DND-41 (cell line): ENCODE measurements around the gene CACNA2D4.

Source experiments
- ATAC-seq: fragments of 200-7000 bp; cut with Tn5 transposase; 3 replicates; pipeline ENCODE4 v1.9.1; 2021; ENCODE audit warnings: low read depth; ENCODE audit not compliant: insufficient read depth
- DNase-seq: peaks from one replicate; pipeline ENCODE4 v3.0.0-alpha.2; 2020
- H2AFZ ChIP-seq: 2 replicates; pipeline ENCODE4 v1.6.0; 2012; ENCODE audit warnings: low read depth, low read length
- H3K27ac ChIP-seq: 2 replicates; pipeline ENCODE4 v1.5.1; 2012; ENCODE audit warnings: low read length, inconsistent platforms
- H3K27me3 ChIP-seq: fragments of 200-600 bp; sonication (generic); 2 replicates; pipeline ENCODE4 v1.6.0; 2012; ENCODE audit warnings: low read length, mild to moderate bottlenecking, inconsistent platforms; ENCODE audit not compliant: insufficient read depth, poor library complexity
- H3K36me3 ChIP-seq: 2 replicates; pipeline ENCODE4 v1.5.1; 2012; ENCODE audit warnings: low read length, inconsistent platforms; ENCODE audit not compliant: insufficient read depth
- H3K4me1 ChIP-seq: 2 replicates; pipeline ENCODE4 v1.5.1; 2012; ENCODE audit warnings: mild to moderate bottlenecking, low read length; ENCODE audit not compliant: insufficient read depth
- H3K4me2 ChIP-seq: 2 replicates; pipeline ENCODE4 v1.6.0; 2012; ENCODE audit warnings: mild to moderate bottlenecking, moderate library complexity, low read length, inconsistent platforms; ENCODE audit not compliant: insufficient read depth
- H3K4me3 ChIP-seq, 2 experiments: fragments of 200-600 bp in 1 of 2; shearing (Covaris generic) in 1 of 2; 2 replicates each; pipeline ENCODE4 v1.5.1; 2012 to 2016; ENCODE audit warnings: inconsistent platforms in 2 of 2, low read length in 2 of 2, mild to moderate bottlenecking in 2 of 2, low read depth in 1 of 2, moderate library complexity in 1 of 2
- H3K79me2 ChIP-seq: 2 replicates; pipeline ENCODE4 v1.6.0; 2012; ENCODE audit warnings: low read length, inconsistent platforms; ENCODE audit not compliant: insufficient read depth
- H3K9ac ChIP-seq: 2 replicates; pipeline ENCODE4 v1.6.0; 2012; ENCODE audit warnings: low read depth, mild to moderate bottlenecking, inconsistent platforms, low read length, moderate library complexity
- H3K9me3 ChIP-seq: 2 replicates; pipeline ENCODE4 v1.5.1; 2012; ENCODE audit warnings: low read length, moderate library complexity, mild to moderate bottlenecking, inconsistent platforms; ENCODE audit not compliant: insufficient read depth, severe bottlenecking
- H4K20me1 ChIP-seq: 2 replicates; pipeline ENCODE4 v1.6.0; 2012; ENCODE audit warnings: low read length; ENCODE audit not compliant: insufficient read depth
- EZH2 ChIP-seq: IDR thresholded peaks from 3 replicates; pipeline ENCODE4 v1.6.1; 2012; ENCODE audit warnings: borderline replicate concordance, low read depth, mild to moderate bottlenecking, moderate library complexity, low read length, inconsistent platforms; ENCODE audit not compliant: severe bottlenecking
- TF ChIP-seq, protein P1 (sequence below): IDR thresholded peaks from 2 replicates; pipeline ENCODE4 v1.5.1; 2012; ENCODE audit warnings: borderline replicate concordance, low read length, moderate library complexity, mild to moderate bottlenecking; ENCODE audit not compliant: poor library complexity, severe bottlenecking; ENCODE audit errors: extremely low read depth

CACNA2D4 gene

DNA sequence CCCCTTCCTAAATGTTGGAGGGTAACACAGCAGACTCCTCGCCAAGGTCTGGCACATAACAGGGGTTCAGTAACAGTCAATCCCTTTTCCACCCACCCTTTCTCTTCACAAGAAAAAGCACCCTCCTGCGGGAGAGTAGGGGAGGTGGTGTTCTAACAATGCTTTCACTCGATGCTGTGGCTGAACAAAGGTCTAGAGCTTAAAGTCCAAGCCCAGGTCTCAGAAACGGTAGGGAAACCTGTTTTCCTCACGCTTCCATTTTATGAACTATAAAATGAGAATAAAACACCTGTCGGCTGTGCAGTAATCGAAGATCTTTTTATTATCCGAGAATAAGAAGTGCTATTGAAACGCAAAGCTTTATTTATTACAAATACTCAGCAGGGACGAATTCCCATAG lies 20.9 kb upstream of the CACNA2D4 start:
- TF ChIP-seq, protein P1, sequence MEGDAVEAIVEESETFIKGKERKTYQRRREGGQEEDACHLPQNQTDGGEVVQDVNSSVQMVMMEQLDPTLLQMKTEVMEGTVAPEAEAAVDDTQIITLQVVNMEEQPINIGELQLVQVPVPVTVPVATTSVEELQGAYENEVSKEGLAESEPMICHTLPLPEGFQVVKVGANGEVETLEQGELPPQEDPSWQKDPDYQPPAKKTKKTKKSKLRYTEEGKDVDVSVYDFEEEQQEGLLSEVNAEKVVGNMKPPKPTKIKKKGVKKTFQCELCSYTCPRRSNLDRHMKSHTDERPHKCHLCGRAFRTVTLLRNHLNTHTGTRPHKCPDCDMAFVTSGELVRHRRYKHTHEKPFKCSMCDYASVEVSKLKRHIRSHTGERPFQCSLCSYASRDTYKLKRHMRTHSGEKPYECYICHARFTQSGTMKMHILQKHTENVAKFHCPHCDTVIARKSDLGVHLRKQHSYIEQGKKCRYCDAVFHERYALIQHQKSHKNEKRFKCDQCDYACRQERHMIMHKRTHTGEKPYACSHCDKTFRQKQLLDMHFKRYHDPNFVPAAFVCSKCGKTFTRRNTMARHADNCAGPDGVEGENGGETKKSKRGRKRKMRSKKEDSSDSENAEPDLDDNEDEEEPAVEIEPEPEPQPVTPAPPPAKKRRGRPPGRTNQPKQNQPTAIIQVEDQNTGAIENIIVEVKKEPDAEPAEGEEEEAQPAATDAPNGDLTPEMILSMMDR, result no peak
- no peak for TF ChIP-seq EZH2
- Histone ChIP-seq H3K36me3 (peaks cover 22% of the 10 kb centered on the region), H3K27me3 (no peaks in the 10 kb centered on the region), H3K79me2 (no peaks in the 10 kb centered on the region), H3K4me1 (peaks cover 5% of the 10 kb centered on the region), H2AFZ (no peak overlapping the region; the same call in 1 of the 2 replicates), H3K4me2 (no peak overlapping the region), H3K27ac (peak overlapping the region; percentile 50), H3K9ac (peak overlapping the region; percentile 31), H4K20me1 (no peaks in the 10 kb centered on the region), H3K4me3 (no peak overlapping the region), H3K9me3 (no peaks in the 10 kb centered on the region)
- DNase-seq, result no peak
- ATAC-seq, result no peak

DNA sequence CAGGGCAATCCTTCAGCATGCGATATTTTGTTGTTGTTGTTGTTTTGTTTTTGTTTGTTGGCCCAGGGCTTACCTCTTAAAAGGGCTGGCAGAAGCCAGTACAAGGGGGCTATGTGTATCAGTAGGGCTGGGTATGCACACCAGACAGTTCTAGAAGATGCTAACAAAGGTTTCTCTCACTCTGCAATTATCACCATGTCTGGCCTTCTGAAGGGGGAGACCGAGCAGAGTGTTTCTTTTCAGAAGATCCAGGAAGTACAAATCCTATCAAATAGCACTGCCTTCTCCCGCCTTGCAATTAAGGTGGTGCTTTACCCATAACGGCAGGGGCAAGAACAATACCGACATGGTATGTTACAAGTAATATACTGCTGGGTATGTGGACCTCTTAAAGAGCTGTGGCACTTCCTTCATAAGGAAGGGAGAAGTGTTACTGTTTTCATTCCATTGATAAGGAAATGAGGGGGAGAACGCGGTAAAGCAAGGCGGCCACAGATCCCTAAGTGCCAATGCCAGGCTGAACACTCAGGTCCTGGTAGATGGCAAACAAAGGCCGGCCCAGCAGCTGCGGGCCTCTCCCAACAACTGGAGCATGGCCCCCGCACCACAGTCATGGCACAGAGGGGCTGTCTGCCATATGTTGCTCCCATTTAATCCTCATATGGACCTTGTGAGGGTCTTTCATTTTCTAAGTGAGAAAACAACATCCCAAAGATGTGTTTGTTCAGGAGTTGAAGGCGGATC lies 19.2 kb upstream of the CACNA2D4 start:
- no peak overlapping the region for H3K4me3 ChIP-seq
- no peaks in the 10 kb centered on the region for H3K27me3 ChIP-seq
- no peaks in the 10 kb centered on the region for H3K79me2 ChIP-seq
- DNase-seq (no peak), ATAC-seq (no peak)
- H3K36me3 ChIP-seq, result peaks cover 22% of the 10 kb centered on the region
- H3K4me1 ChIP-seq, result peaks cover 5% of the 10 kb centered on the region
- H3K4me2 ChIP-seq, result no peak overlapping the region
- H3K9ac ChIP-seq, result no peak overlapping the region
- TF ChIP-seq, protein P1, result no peak
- TF ChIP-seq EZH2, result no peak
- H3K9me3 ChIP-seq, result no peaks in the 10 kb centered on the region
- no peaks in the 10 kb centered on the region for H4K20me1 ChIP-seq
- H2AFZ ChIP-seq, result no peak overlapping the region
- no peak overlapping the region for H3K27ac ChIP-seq

DNA sequence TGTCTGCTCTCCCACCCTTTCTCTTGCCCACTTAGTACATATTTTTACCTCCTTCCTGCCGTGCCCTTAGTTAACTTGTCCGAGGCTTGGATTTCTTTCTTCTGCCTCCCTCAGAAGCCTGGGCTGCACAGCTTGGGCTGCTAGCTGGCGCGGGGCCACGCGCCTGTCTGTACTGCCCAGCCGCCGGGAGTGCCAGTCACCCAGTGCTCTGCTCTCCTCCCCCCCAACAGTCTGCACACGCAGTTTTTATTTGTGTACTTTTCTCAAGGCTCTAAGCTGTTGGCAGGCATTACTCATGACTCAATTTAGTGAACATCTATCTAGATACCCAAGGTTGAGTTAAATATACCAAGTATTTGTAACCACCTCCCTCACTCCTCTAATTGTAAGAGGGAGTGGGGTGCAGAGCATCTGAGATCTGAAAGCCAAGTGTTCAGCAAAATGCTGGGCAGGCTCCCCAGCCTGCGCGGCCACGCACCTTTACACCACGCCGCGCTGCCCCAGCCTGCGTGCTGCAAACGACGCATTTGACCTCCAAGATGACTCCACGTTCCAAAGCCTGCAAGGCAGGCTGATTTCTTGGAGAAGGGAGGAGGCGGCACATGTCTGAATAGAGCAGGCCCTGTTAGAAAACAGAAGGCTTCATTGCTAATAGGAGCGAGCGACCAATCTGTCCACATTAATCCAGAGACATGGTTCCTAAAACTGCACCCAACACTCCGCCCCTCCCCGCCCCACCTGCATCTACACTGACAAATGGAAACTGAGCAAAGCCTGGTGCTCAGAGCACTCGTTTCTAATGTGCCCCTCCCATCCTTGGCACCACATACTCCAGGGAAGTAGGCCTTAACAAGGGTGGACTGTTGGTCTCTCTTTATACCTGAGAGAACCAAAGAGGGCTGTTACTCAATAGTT lies 18.2 kb upstream of the CACNA2D4 start:
- Histone ChIP-seq H3K36me3 (peaks cover 22% of the 10 kb centered on the region), H3K4me3 (no peak overlapping the region), H2AFZ (no peak overlapping the region), H3K79me2 (no peaks in the 10 kb centered on the region), H3K4me2 (no peak overlapping the region), H3K9ac (no peak overlapping the region), H3K4me1 (peaks cover 5% of the 10 kb centered on the region), H4K20me1 (no peaks in the 10 kb centered on the region), H3K27ac (no peak overlapping the region), H3K9me3 (no peaks in the 10 kb centered on the region), H3K27me3 (no peaks in the 10 kb centered on the region)
- TF ChIP-seq, protein P1, result no peak
- TF ChIP-seq EZH2, result no peak
- ATAC-seq (no peak), DNase-seq (no peak)
